Uterus (tissue), 2 donors: ENCODE data around the gene DHRS3.

Source experiments
- POLR2A ChIP-seq, 2 donors: fragments of 450-650 bp; IDR thresholded peaks; one replicate each; pipeline ENCODE4 v1.6.1; 2016; ENCODE audit warnings: antibody characterized with exemption in 2 of 2, mild to moderate bottlenecking in 1 of 2, moderate library complexity in 1 of 2
- TF ChIP-seq, protein P1 (sequence below), 4 experiments: fragments of 200-600 bp in 2 of 4; fragments of 450-650 bp in 2 of 4; sonication (generic) in 2 of 4; IDR thresholded peaks; one replicate each; pipeline ENCODE4 v1.5.1; 2016 to 2019; ENCODE audit warnings: antibody characterized with exemption in 4 of 4, mild to moderate bottlenecking in 2 of 4, moderate library complexity in 1 of 4

- TF ChIP-seq, protein P1, sequence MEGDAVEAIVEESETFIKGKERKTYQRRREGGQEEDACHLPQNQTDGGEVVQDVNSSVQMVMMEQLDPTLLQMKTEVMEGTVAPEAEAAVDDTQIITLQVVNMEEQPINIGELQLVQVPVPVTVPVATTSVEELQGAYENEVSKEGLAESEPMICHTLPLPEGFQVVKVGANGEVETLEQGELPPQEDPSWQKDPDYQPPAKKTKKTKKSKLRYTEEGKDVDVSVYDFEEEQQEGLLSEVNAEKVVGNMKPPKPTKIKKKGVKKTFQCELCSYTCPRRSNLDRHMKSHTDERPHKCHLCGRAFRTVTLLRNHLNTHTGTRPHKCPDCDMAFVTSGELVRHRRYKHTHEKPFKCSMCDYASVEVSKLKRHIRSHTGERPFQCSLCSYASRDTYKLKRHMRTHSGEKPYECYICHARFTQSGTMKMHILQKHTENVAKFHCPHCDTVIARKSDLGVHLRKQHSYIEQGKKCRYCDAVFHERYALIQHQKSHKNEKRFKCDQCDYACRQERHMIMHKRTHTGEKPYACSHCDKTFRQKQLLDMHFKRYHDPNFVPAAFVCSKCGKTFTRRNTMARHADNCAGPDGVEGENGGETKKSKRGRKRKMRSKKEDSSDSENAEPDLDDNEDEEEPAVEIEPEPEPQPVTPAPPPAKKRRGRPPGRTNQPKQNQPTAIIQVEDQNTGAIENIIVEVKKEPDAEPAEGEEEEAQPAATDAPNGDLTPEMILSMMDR (IDR thresholded peaks at IDR 0.05), result no peak
- TF ChIP-seq POLR2A (IDR thresholded peaks at IDR 0.05), result no peak
Measured at GRCh38 chr1:12587981-12588640, 29.9 kb downstream of the DHRS3 start.
